Chondrocyte (in vitro differentiated cells): ENCODE measurements around the gene IDH2. TPM values are rescaled to one million over a fixed set of nuclear protein-coding genes. Genes with fewer than 3 reads are reported as not detected.
"Not testable (repeated sequence)": the region's sequence is repeated elsewhere in the genome, so short reads cannot be mapped to it uniquely, and the experiment has no call there.

ENCODE experiments used
- DNase-seq: peaks from one replicate; pipeline ENCODE4 v3.0.0; 2021; ENCODE audit warnings: mixed read lengths, low spot score
- H3K27ac Mint-ChIP-seq: one replicate; pipeline ENCODE4 v1.8.0; 2021; ENCODE audit warnings: mild to moderate bottlenecking, moderate library complexity, mixed read lengths; ENCODE audit not compliant: unreplicated experiment
- H3K27me3 Mint-ChIP-seq: 2 replicates; pipeline ENCODE4 v1.8.0; 2021; ENCODE audit warnings: low read depth, mixed read lengths
- H3K36me3 Mint-ChIP-seq: 2 replicates; pipeline ENCODE4 v1.8.0; 2021; ENCODE audit warnings: low read depth, mixed read lengths
- H3K4me1 Mint-ChIP-seq: 2 replicates; pipeline ENCODE4 v1.8.0; 2021; ENCODE audit warnings: low read depth, mild to moderate bottlenecking, mixed read lengths
- H3K4me3 Mint-ChIP-seq: one replicate; pipeline ENCODE4 v1.8.0; 2021; ENCODE audit warnings: mild to moderate bottlenecking, moderate library complexity, mixed read lengths; ENCODE audit not compliant: unreplicated experiment
- H3K9me3 Mint-ChIP-seq: 2 replicates; pipeline ENCODE4 v1.8.0; 2021; ENCODE audit warnings: low read depth, mixed read lengths
- CTCF ChIP-seq: fragments of 200-600 bp; sonication (generic); IDR thresholded peaks from 2 replicates; pipeline ENCODE4 v1.5.0; 2021; ENCODE audit warnings: antibody characterized with exemption, mild to moderate bottlenecking, moderate library complexity
- total RNA-seq: library from RNA; stranded (reverse); gene quantifications from 3 replicates; pipeline ENCODE4 v1.2.1, GENCODE V29; 2021

The IDH2 gene
- total RNA-seq, 1 donor from 2014 or later, result 126 TPM

GRCh38 chr15:90143166-90143655 is 40.9 kb upstream of the IDH2 start:
- H3K4me1 Mint-ChIP-seq, result peaks cover 4% of the 10 kb centered on the region
- no peaks in the 10 kb centered on the region for H3K9me3 Mint-ChIP-seq
- H3K27ac Mint-ChIP-seq, result no peak overlapping the region
- H3K27me3 Mint-ChIP-seq, result no peaks in the 10 kb centered on the region
- no peak overlapping the region for H3K4me3 Mint-ChIP-seq
- no peak for DNase-seq
- no peaks in the 10 kb centered on the region for H3K36me3 Mint-ChIP-seq
- TF ChIP-seq CTCF, result peak; percentile 81

GRCh38 chr15:90142216-90143165 is 40.2 kb upstream of the IDH2 start:
- Mint-ChIP-seq H3K4me1 (peaks cover 4% of the 10 kb centered on the region), H3K27ac (no peak overlapping the region)

GRCh38 chr15:90141646-90142045 is 39.4 kb upstream of the IDH2 start:
- TF ChIP-seq CTCF, result no peak

More at GRCh38 chr15:90142216-90143165, 40.2 kb upstream of the IDH2 start:
- no peaks in the 10 kb centered on the region for H3K36me3 Mint-ChIP-seq
- H3K4me3 Mint-ChIP-seq, result no peak overlapping the region
- no peak for DNase-seq
- H3K9me3 Mint-ChIP-seq, result no peaks in the 10 kb centered on the region
- no peaks in the 10 kb centered on the region for H3K27me3 Mint-ChIP-seq
- no peak for TF ChIP-seq CTCF

GRCh38 chr15:90139549-90139948 is 37.3 kb upstream of the IDH2 start:
- H3K36me3 Mint-ChIP-seq, H3K27me3 Mint-ChIP-seq, H3K27ac Mint-ChIP-seq, H3K4me1 Mint-ChIP-seq, H3K9me3 Mint-ChIP-seq, DNase-seq, H3K4me3 Mint-ChIP-seq: not testable (repeated sequence)

More at GRCh38 chr15:90141646-90142045, 39.4 kb upstream of the IDH2 start:
- Mint-ChIP-seq H3K36me3 (no peaks in the 10 kb centered on the region), H3K9me3 (no peaks in the 10 kb centered on the region), H3K4me3 (no peak overlapping the region), H3K27me3 (no peaks in the 10 kb centered on the region), H3K27ac (no peak overlapping the region), H3K4me1 (peaks cover 4% of the 10 kb centered on the region)
- DNase-seq, result no peak

GRCh38 chr15:90138071-90138833 is 36.0 kb upstream of the IDH2 start:
- Mint-ChIP-seq H3K9me3 (no peaks in the 10 kb centered on the region), H3K4me1 (peaks cover 4% of the 10 kb centered on the region), H3K36me3 (no peaks in the 10 kb centered on the region), H3K27ac (no peak overlapping the region), H3K4me3 (no peak overlapping the region), H3K27me3 (peaks cover 6% of the 10 kb centered on the region)
- no peak for TF ChIP-seq CTCF
- DNase-seq, result no peak
